ENCODE measurements around the gene KCNJ4.
"Not testable (repeated sequence)": the region's sequence is repeated elsewhere in the genome, so short reads cannot be mapped to it uniquely, and the experiment has no call there.

KCNJ4 gene

DNA sequence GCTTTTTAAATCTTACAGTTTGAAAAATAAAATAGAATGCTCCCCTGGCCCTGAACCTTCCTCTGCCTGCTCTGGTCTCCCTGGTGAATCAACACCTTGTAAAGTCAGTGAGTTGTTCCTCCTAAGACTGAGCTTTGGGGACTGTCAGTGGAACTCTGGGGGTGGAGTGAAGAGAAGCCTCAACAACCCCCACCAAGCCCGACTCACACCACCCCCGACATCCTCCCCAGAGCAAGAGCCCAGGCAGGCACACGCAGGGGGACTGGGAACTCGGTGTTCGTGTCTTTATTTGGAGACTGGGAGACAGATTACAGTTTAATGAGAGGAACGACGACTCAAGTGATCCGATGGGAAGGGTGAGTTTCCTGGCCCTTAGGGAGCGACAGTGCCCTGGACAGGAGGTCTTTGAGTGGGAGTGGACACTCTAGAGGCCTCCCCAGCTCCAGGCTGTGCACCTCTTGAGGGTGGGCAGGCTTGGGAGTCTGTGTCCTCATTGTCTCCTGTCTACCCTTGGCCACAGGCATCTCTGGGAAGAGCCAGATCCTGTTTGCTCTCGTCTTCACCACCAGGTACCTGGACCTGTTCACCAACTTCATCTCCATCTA is 19.1 kb upstream of the KCNJ4 start:
- no peak overlapping the region for H3K4me3 ChIP-seq (ENCODE audit: low read depth, low read length)
- DNase-seq (ENCODE audit: low read depth) = no peak

DNA sequence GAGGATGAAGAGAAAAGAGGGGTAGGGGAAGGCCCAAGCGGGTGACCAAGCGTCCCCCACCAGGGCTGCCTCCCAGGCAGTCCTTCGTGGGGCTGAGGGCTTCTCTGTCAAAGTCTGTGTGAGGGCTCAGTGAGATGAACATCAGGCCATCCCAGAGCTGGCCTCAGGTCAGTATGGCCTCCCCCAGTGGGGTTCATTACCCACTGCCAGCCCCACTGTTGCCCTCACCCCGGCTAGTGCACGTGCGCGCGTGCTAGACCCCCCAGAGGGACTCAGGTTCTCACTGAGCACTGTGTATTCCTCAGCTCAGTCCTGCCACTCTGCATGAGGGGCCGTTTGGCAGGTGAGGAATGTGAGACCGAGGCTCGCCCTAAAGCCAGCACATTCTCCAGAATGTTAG is 16.2 kb upstream of the KCNJ4 start:
- no peak overlapping the region for H3K4me3 ChIP-seq (ENCODE audit: low read depth, low read length)
- DNase-seq (ENCODE audit: low read depth) = no peak

DNA sequence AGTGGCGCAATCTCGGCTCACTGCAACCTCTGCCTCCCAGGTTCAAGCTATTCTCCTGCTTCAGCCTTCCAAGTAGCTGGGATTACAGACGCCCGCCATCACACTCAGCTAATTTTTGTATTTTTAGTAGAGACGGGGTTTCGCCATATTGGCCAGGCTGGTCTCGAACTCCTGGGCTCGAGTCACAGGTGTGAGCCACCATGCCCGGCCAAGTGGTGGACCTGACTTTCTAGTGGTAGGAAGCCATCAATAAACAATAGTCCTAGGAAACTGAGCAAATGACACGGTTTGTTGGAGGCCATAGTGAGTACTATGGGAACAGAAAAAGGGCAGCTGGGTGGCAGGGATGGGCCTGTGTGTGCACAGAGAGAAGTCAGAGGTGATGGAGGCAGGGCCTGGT is 15.2 kb upstream of the KCNJ4 start:
- H3K4me3 ChIP-seq (ENCODE audit: low read depth, low read length); DNase-seq (ENCODE audit: low read depth): not testable (repeated sequence)

DNA sequence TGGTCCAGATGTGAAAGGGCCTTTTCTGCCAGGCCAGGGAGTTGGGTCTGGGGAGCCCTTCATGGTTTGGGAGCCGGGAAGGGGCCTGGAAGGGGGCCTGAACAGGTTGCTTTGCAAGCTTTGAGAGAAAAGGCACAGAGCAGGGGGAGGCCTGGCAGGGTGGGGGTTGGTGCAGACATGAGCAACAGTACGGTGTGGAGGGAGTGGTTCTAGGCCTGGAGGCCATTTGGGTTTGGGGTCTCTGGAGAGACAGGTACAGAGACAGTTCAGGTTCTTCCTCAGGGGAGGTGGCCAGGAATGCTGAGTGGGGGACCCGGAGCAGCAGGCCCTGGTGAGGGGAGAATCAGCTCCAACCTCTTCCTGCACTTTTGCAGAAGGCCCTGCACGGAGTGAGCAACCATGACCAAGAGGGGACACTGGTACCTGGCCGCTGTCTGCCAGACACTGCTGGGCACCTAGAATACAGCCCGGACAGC is 14.3 kb upstream of the KCNJ4 start:
- H3K4me3 ChIP-seq (ENCODE audit: low read depth, low read length) = peak overlapping the region; percentile 96
- no peak for DNase-seq (ENCODE audit: low read depth)

DNA sequence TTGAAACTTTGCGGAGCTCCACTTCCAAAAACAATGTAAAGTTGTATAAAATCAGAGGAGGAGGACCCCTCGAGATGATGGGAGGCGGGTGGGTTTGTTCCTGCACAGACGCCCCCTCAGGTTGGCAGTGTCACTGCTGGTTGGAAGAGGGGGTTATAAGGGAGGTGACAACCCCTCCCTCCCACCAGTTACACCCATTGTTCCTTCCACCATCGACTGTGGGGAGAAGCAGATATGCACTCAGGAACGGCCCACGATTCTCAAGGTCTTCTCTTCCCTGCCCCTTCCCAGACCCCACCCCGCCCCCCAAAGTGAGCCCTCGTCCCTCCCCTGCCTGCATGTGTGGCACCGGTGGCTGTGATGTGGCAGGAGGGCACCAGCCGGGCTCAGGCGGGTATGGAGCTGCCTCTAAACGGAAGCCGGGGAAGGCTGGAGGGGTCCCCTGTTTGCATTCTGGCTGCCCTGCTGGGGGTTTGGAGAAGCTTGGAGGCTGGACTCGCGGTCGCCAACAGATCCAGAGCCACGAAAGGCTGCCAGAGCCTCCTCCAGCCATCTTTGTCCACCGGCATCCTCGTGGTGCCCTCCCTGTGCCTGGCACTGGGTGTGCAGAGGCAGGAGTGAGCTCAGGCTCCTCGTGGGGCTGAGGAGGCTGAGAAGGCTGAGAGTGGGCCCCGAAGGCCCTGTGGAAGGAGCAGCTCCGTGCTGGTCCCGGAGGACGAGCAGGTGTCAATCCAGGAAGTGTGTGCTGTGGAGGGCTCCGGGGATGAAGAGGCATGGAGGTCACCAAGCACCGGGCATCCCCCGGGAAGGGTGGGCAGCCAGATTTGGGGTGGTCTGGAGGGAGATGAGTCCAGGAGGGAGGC is 13.7 kb upstream of the KCNJ4 start:
- H3K4me3 ChIP-seq (ENCODE audit: low read depth, low read length) = peak overlapping the region; percentile 96
- DNase-seq (ENCODE audit: low read depth) = no peak

DNA sequence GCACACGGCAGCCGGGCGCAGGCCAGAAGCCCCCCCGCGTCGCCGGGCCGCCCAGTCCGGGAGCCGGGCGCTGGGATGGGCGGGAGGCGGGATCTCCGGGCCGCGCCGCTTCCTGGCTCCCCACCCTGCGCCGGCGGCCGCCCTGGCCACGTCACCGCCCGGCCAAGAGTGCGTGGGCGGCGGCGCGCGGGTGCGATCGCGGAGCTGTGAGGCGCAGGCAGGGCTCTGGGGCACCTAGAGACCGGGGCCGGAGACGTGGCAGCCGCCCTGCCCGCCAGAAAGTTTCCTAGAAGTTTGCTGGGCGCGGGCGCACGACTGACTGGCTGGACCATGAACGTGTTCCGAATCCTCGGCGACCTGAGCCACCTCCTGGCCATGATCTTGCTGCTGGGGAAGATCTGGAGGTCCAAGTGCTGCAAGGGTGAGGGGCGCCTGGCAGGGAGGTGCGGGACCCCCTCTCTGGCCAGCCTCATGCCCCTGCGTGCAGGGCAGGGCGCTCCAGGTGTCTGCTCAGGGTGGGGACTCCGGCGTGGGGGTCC is 13.0 kb upstream of the KCNJ4 start, which contains the start of gene KDELR3:
KDELR3 (plus strand) TSS at position 193 of the 539 bp plus-strand sequence; CDS start at position 331, 138 bp downstream.
- DNase-seq (ENCODE audit: low read depth) = peak; percentile 40
- peak within 1 kb of the TSS; percentile 96 for H3K4me3 ChIP-seq (ENCODE audit: low read depth, low read length)

DNA sequence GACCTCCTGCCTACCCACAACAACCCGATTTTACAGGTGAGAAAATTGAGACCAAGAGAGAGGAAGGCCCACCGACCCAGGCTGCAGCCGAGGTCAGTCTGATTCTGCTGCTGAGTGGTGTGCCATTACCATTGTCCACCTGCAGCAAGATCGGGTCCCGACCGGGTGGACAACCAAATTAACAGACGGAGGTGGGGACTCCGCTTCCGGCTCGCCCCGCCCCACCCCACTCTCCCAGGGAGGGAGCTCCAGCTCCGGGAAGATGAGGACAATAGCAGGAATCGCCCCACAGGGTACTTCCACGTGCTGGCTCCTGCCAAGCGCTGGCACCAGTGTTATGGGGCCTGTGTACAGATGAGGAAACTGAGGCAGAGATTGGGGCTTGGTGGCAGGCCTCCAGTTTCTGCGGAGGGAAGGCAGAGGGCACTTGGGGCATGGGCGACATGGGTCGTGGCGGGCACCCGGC is 12.5 kb upstream of the KCNJ4 start:
- peak overlapping the region; percentile 96 for H3K4me3 ChIP-seq (ENCODE audit: low read depth, low read length)
- DNase-seq (ENCODE audit: low read depth) = no peak

DNA sequence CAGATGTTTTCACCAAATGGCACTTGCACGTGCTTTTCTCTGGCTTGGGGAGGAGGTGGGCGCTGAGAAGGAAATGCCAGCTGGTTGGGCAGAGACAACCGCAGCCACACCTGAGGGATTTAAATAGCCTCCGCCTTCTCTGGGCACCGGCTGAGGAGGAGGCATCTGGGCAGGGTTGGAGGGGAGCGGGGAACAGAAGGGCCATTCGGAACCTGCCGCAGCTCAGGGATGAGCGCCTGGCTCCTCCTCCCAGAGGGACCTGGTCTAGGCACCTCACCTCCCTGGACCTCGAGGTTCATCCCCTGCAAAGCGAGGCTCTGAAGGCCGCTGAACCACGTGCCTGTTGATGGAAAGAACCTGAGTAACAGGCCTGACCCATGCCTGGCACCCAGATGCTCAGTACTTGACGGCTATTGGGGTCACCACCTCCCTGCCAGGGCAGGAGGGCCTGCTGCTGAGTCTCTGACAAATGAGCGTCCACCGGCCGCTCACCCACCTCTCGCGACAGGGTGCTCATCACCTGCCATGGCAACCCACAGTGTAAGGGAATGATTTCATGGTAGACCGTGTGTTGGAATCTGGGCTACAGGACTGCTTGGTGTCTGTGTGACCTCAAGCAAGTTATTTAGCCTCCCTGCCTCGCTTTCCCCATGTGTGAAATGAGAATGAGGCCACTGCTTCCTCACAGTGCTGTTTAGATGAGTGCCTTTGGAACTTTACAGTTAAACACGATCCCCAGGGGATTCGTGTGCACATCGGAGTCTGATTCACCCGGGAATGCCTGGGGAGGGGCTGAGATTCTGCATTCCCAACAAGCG is 10.9 kb upstream of the KCNJ4 start:
- DNase-seq (ENCODE audit: low read depth) = no peak
- H3K4me3 ChIP-seq (ENCODE audit: low read depth, low read length) = no peak overlapping the region

DNA sequence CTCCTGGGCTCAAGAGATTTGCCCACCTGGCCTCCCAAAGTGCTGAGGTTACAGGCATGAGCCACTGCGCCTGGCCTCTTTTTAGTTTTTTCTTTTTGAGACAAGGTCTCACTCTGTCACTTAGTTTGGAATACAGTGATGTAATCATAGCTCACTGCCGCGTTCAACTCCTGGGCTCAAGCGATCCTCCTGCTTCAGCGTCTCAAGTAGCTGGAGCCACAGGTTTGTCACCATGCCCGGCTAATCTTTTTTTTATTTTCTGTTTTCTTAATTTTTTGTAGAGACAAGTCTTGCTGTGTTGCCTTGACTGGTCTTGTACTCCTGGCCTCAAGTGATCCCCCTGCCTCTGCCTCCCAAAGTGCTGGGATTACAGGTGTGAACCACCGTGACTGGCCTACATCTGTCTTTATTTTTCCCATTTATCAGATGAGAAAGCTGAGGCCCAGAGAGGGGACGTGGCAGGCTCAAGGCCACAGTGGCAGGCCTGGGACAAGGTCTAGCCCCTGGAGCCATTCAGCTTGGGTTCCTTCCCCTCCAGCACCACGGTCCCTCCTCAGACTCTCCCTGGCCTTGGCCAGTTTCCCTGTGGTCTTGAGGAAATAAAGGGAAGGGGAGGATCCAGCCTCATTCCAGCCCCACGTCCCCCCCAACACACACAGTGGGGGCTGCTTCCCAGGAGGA is 10.1 kb upstream of the KCNJ4 start:
- no peak overlapping the region for H3K4me3 ChIP-seq (ENCODE audit: low read depth, low read length)
- DNase-seq (ENCODE audit: low read depth) = no peak

DNA sequence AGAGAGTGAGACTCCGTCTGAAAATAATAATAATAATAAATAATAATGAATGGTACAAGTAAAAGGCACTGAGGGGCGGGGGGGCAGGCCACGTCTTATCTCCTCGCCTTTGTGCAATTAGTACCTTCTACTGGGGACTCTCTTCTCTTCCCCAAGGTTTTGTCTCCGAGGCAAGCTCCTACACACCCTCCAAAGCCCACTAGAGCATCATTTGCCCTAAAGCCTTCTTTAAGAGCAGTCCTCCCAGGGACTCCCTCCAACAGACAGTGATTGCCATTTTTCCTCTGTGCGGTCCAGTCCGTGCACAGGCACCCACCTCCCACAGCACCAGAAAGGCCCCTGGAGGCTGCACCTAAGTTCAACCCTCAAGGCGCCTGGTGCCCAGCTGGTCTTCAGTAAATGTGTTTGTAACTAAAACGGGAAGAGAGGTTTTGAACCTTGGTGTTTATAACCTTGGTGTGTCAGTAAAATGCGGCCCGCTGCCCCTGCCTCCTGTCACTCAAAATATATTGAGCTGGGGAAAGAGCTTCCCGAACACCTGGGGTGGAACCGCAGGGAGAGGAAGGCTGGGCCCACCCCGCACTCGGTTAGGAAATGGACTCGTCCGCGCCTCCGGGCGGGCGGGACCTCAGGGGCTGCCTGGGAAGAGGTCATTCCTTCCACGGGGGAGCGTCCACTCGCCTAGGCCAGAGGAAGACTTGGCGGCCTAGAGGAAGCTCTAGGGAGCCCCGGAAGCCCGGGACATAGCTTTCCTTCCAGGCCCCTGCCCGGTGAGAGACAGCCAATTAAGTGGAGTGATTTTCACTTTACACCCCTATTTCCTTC is 8.2 kb upstream of the KCNJ4 start:
- H3K4me3 ChIP-seq (ENCODE audit: low read depth, low read length) = no peak overlapping the region
- no peak for DNase-seq (ENCODE audit: low read depth)

DNA sequence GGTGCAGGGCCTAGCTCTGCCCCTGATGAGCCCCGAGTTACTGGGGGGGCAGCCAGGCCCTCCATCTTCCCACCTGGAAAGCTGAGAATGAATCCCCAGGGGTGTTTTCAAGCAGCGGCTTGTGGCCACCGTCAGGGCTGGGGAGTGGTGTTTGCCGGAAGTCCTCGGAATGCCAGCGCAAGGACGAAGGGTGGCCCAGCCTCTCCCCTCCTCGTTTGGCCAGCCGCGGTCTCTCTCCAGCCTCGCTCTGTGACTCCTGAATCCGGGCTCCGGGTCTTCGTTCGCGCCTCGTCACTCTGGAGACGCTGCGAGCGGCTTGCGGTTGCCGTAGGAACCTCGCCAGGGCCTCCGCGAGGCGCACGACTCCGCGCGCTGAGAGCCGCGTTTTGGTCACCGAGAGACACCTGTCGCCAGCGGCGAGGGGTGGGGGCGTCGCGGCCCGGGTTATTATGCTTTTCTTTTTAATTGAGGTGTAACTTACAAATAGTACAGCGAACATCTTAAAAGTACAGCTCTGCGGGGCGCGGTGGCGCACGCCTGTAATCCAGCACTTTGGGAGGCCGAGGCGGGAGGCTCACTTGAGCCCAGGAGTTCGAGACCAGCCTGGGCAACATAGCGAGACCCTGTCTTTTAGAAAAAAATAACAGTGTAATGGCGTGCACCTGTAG is 6.5 kb upstream of the KCNJ4 start:
- peak overlapping the region; percentile 1 for H3K4me3 ChIP-seq (ENCODE audit: low read depth, low read length)
- peak; percentile 61 for DNase-seq (ENCODE audit: low read depth)

DNA sequence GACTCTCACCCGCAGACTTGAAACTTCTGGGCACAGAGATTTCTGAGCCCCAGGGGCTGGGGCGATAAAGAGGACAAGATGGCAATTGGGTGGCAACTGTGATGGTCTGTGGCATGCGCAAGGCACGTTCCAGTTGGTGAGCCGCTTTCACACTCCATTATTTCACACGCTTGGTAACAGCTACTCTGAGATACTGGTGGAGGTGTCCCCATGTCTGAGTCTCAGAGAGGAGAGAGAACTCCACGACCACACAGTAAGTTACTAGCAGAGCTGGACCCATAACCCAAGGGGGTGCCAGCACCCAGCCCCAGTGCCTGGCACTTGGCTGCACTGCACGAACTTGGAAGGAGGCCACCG is 6.0 kb upstream of the KCNJ4 start:
- no peak for DNase-seq (ENCODE audit: low read depth)
- H3K4me3 ChIP-seq (ENCODE audit: low read depth, low read length) = peak overlapping the region; percentile 1

DNA sequence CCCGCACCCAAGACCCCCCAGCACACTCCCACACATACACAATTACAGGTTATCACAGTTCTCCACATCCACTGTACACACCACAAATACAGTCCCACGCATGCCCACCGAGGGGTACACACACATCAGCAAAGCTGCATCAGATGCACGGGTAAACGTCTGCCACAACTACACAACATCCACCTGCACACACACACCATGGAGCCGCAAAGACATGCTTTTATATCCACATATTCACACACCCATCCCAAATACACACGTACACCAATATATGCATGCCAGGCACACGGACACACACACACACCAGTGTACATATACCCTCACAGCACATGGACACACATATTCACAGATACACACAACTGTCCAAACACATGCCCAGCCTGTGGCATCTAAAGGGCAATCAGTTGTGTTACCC is 5.4 kb upstream of the KCNJ4 start:
- DNase-seq (ENCODE audit: low read depth) = no peak
- H3K4me3 ChIP-seq (ENCODE audit: low read depth, low read length) = no peak overlapping the region

DNA sequence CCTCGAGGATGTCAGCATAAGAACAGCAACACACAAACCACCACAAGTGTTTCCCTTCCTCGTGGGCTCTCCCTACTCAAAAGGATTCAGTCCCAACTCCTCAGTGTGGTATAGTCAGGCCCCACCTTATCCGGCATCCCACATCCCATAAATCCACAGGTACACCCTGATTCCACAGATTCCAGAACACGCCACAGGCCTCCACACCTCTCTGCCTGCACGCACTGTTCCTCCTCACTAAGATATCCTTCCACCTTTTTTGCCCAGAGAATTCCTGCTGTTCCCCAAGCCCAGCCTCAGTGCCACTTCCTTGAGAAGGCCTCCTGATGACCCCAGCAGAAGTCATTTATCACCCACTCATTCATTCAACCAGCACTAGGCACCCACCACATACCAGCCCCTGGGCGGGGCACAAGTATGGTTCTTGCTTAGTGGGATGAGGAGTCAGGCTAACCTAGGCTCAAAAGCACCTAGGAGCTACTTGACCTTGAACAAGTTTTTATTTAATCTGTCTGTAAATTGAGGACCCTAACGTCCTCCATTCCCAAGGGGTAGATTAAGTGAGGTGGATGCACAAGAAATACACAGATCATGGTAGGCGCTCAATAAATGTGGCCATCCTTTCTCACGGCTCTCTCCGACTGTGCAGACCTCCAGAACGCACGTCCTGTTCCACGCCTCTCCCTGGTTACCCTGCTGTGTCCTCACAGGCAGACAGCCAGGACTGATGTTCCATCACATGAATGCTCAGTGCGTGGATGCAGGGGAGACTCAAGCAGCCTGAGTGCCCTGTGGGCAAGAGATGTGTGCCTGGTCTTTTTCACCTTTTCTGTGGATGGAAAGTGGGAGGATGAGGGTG is 2.1 kb upstream of the KCNJ4 start:
- DNase-seq (ENCODE audit: low read depth) = no peak
- no peak overlapping the region for H3K4me3 ChIP-seq (ENCODE audit: low read depth, low read length)

DNA sequence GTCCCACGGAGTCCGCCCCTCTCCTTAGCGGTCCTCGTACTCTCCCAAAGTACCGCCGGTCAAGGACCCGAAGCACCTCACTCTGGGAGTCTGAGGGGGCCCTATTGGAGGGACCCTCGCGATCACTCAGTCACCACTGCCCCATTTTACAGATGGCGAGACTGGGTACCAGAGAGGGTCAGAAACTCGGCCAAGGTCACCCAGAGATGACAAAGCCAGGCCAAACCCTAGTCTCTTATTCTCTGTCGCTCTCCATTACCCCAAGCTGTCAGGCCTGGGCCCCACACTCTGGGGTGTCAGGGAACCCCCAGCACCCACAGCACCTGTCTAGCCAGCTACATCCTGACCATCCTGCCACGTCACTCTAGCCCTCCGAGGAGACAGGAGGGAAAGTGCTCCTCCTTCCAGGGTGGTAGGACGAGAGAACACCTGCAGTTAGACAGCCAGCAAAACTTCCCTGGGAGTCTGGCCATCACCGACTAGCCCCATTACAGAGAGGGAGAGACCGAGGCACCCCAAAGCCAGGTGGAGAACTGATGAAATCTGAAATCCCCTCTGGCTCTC is 1.4 kb upstream of the KCNJ4 start:
- H3K4me3 ChIP-seq (ENCODE audit: low read depth, low read length) = no peak overlapping the region
- no peak for DNase-seq (ENCODE audit: low read depth)

DNA sequence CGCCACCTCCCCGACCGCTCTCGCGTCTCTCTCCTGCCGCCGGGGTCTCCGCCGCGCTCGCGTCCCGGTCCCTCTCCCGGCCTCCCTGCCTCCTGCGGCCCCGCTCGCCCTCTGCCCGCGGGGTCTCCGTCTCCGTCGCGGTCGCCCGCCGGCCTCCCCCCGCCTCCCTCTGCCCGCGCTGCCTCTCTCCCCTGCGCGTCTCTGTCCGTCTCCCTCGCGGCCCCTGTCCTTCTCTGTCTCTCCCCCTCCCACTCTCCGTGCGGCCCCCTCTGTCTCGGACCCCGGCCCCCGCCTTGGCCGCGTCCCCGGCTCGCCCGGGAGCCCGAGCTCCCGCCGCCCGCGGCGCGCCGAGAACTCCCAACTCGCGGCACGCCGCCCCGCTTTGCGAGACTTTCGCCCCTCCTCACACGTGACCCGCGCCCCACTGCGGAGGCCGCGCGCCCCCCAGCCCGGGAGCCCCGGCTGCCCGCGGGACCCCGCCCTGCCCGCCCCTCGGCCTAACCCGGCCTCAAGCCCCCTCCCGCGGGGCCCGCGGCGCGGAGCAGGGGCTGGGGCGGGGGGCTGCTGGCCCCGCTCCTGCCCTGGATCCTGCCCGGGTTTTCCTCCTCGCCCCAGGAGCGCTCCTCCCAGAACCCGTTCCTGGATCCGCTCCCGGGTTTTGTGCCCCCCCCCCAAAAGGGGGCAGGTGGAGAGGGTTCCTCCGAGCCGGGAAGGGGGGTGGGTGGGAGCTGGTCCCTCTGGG is 702 bp upstream of the KCNJ4 start:
- no peak for DNase-seq (ENCODE audit: low read depth)
- H3K4me3 ChIP-seq (ENCODE audit: low read depth, low read length) = peak overlapping the region; percentile 39
